Stimulated activated memory B cell treated with anti-CD40 and anti-IgM and Interleukin-4, amounts not matched to agents 10 μg/mL and 1 μg/mL and 100 μg/mL, for 72 hours (primary cell): ENCODE measurements around the gene RGCC.
"Not testable (repeated sequence)": the region's sequence is repeated elsewhere in the genome, so short reads cannot be mapped to it uniquely, and the experiment has no call there.

Experiments
- ATAC-seq: fragments of 150-1000 bp; cut with Tn5 transposase; 2 replicates; pipeline ENCODE4 v1.10.0; 2021
- H3K27ac Mint-ChIP-seq: one replicate; pipeline ENCODE4 v1.8.0; 2022; ENCODE audit warnings: mild to moderate bottlenecking, mixed read lengths
- H3K27me3 Mint-ChIP-seq: one replicate; pipeline ENCODE4 v1.8.0; 2022; ENCODE audit warnings: mixed read lengths
- H3K36me3 Mint-ChIP-seq: one replicate; pipeline ENCODE4 v1.8.0; 2022; ENCODE audit warnings: mixed read lengths
- H3K4me1 Mint-ChIP-seq: one replicate; pipeline ENCODE4 v1.8.0; 2022; ENCODE audit warnings: mixed read lengths
- H3K4me3 Mint-ChIP-seq: one replicate; pipeline ENCODE4 v1.8.0; 2022; ENCODE audit warnings: mild to moderate bottlenecking, moderate library complexity, mixed read lengths
- H3K9me3 Mint-ChIP-seq: one replicate; pipeline ENCODE4 v1.8.0; 2022; ENCODE audit warnings: mixed read lengths

Gene RGCC

GRCh38 chr13:41426047-41426446 lies 31.3 kb upstream of the RGCC start:
- ATAC-seq, result no peak
- Mint-ChIP-seq H3K4me1 (peaks cover 5% of the 10 kb centered on the region), H3K36me3 (no peaks in the 10 kb centered on the region), H3K9me3 (no peaks in the 10 kb centered on the region), H3K4me3 (no peak overlapping the region), H3K27ac (no peak overlapping the region), H3K27me3 (peaks cover 41% of the 10 kb centered on the region)

- no peak overlapping the region for H3K4me3 Mint-ChIP-seq
- H3K36me3 Mint-ChIP-seq, result no peaks in the 10 kb centered on the region
- ATAC-seq, result no peak
- peaks cover 41% of the 10 kb centered on the region for H3K27me3 Mint-ChIP-seq
- H3K4me1 Mint-ChIP-seq, result peaks cover 5% of the 10 kb centered on the region
- H3K9me3 Mint-ChIP-seq, result no peaks in the 10 kb centered on the region
- H3K27ac Mint-ChIP-seq, result no peak overlapping the region
These were observed 29.7 kb upstream of the RGCC start for GRCh38 chr13:41427666-41428065.

- peaks cover 5% of the 10 kb centered on the region for H3K4me1 Mint-ChIP-seq
- H3K27me3 Mint-ChIP-seq, result peaks cover 39% of the 10 kb centered on the region
- no peak overlapping the region for H3K4me3 Mint-ChIP-seq
- H3K27ac Mint-ChIP-seq, result no peak overlapping the region
- H3K36me3 Mint-ChIP-seq, result no peaks in the 10 kb centered on the region
- peak; percentile 54 for ATAC-seq
- no peaks in the 10 kb centered on the region for H3K9me3 Mint-ChIP-seq
These were observed 29.2 kb upstream of the RGCC start for GRCh38 chr13:41428155-41428554.

- not testable (repeated sequence) for H3K27ac Mint-ChIP-seq, H3K9me3 Mint-ChIP-seq, H3K4me1 Mint-ChIP-seq, ATAC-seq, H3K36me3 Mint-ChIP-seq, H3K4me3 Mint-ChIP-seq
- peaks cover 23% of the 10 kb centered on the region for H3K27me3 Mint-ChIP-seq
These were observed 23.3 kb upstream of the RGCC start for GRCh38 chr13:41434030-41434429.

- no peaks in the 10 kb centered on the region for H3K9me3 Mint-ChIP-seq
- H3K4me1 Mint-ChIP-seq, result no peaks in the 10 kb centered on the region
- peaks cover 26% of the 10 kb centered on the region for H3K27me3 Mint-ChIP-seq
- ATAC-seq, result no peak
- no peak overlapping the region for H3K4me3 Mint-ChIP-seq
- no peaks in the 10 kb centered on the region for H3K36me3 Mint-ChIP-seq
- no peak overlapping the region for H3K27ac Mint-ChIP-seq
These were observed 22.4 kb upstream of the RGCC start for GRCh38 chr13:41434831-41435520.

- ATAC-seq, result no peak
- Mint-ChIP-seq H3K27ac (no peak overlapping the region), H3K9me3 (no peaks in the 10 kb centered on the region), H3K27me3 (peaks cover 18% of the 10 kb centered on the region), H3K36me3 (no peaks in the 10 kb centered on the region), H3K4me3 (no peak overlapping the region), H3K4me1 (no peaks in the 10 kb centered on the region)
These were observed 13.4 kb upstream of the RGCC start for GRCh38 chr13:41443969-41444368.

GRCh38 chr13:41452462-41452861 lies 4.9 kb upstream of the RGCC start:
- peaks cover 3% of the 10 kb centered on the region for H3K9me3 Mint-ChIP-seq
- no peak for ATAC-seq

GRCh38 chr13:41453620-41454019 lies 3.7 kb upstream of the RGCC start:
- H3K36me3 Mint-ChIP-seq, result no peaks in the 10 kb centered on the region
- H3K4me3 Mint-ChIP-seq, result no peak overlapping the region
- H3K27me3 Mint-ChIP-seq, result peaks cover 16% of the 10 kb centered on the region
- H3K9me3 Mint-ChIP-seq, result peaks cover 3% of the 10 kb centered on the region
- H3K27ac Mint-ChIP-seq, result no peak overlapping the region
- H3K4me1 Mint-ChIP-seq, result peaks cover 16% of the 10 kb centered on the region
- no peak for ATAC-seq

More at GRCh38 chr13:41452462-41452861, 4.9 kb upstream of the RGCC start:
- Mint-ChIP-seq H3K27ac (no peak overlapping the region), H3K4me3 (no peak overlapping the region), H3K4me1 (peaks cover 13% of the 10 kb centered on the region), H3K36me3 (no peaks in the 10 kb centered on the region), H3K27me3 (peaks cover 14% of the 10 kb centered on the region)

- ATAC-seq, result no peak
- H3K36me3 Mint-ChIP-seq, result peaks cover 5% of the 10 kb centered on the region
- peaks cover 3% of the 10 kb centered on the region for H3K9me3 Mint-ChIP-seq
- no peak overlapping the region for H3K4me3 Mint-ChIP-seq
- H3K27ac Mint-ChIP-seq, result no peak overlapping the region
- peaks cover 22% of the 10 kb centered on the region for H3K4me1 Mint-ChIP-seq
- peaks cover 21% of the 10 kb centered on the region for H3K27me3 Mint-ChIP-seq
These were observed 3.2 kb upstream of the RGCC start for GRCh38 chr13:41454170-41454569.

- no peak overlapping the region for H3K27ac Mint-ChIP-seq
- H3K36me3 Mint-ChIP-seq, result peaks cover 18% of the 10 kb centered on the region
- no peak for ATAC-seq
- H3K9me3 Mint-ChIP-seq, result peaks cover 3% of the 10 kb centered on the region
- H3K27me3 Mint-ChIP-seq, result peaks cover 28% of the 10 kb centered on the region
- peaks cover 30% of the 10 kb centered on the region for H3K4me1 Mint-ChIP-seq
- H3K4me3 Mint-ChIP-seq, result no peak overlapping the region
These were observed 1.5 kb upstream of the RGCC start for GRCh38 chr13:41455725-41456419.

GRCh38 chr13:41457589-41458186 lies 338 bp downstream of the RGCC start:
- peak overlapping the region; percentile 49 for H3K27ac Mint-ChIP-seq

GRCh38 chr13:41458187-41458760 lies 924 bp downstream of the RGCC start:
- Mint-ChIP-seq H3K36me3 (peaks cover 18% of the 10 kb centered on the region), H3K27me3 (peaks cover 28% of the 10 kb centered on the region), H3K9me3 (no peaks in the 10 kb centered on the region), H3K4me3 (peak overlapping the region; percentile 80), H3K4me1 (peaks cover 50% of the 10 kb centered on the region), H3K27ac (peak overlapping the region; percentile 49)
- peak; percentile 62 for ATAC-seq

More at GRCh38 chr13:41457589-41458186, 338 bp downstream of the RGCC start:
- Mint-ChIP-seq H3K4me1 (peaks cover 44% of the 10 kb centered on the region), H3K4me3 (peak overlapping the region; percentile 80), H3K9me3 (no peaks in the 10 kb centered on the region), H3K27me3 (peaks cover 28% of the 10 kb centered on the region), H3K36me3 (peaks cover 18% of the 10 kb centered on the region)
- peak; percentile 40 for ATAC-seq

- H3K9me3 Mint-ChIP-seq, result no peaks in the 10 kb centered on the region
- peaks cover 28% of the 10 kb centered on the region for H3K27me3 Mint-ChIP-seq
- no peak for ATAC-seq
- peaks cover 18% of the 10 kb centered on the region for H3K36me3 Mint-ChIP-seq
- H3K27ac Mint-ChIP-seq, result peak overlapping the region; percentile 49
- H3K4me3 Mint-ChIP-seq, result peak overlapping the region; percentile 80
- H3K4me1 Mint-ChIP-seq, result peaks cover 56% of the 10 kb centered on the region
These were observed 1.5 kb downstream of the RGCC start for GRCh38 chr13:41458761-41459431.

GRCh38 chr13:41459432-41460073 lies 2.2 kb downstream of the RGCC start:
- Mint-ChIP-seq H3K4me3 (no peak overlapping the region), H3K27ac (no peak overlapping the region), H3K27me3 (peaks cover 28% of the 10 kb centered on the region), H3K9me3 (no peaks in the 10 kb centered on the region), H3K36me3 (peaks cover 18% of the 10 kb centered on the region), H3K4me1 (peaks cover 63% of the 10 kb centered on the region)
- ATAC-seq, result no peak
